GM12873 (cell line): ENCODE data around the gene WDFY2.

Experiments used
- TF ChIP-seq, protein P1 (sequence below): IDR thresholded peaks from 2 replicates; pipeline ENCODE4 v1.5.1; 2012; ENCODE audit warnings: low read depth, mild to moderate bottlenecking, moderate library complexity, low read length, control low read depth; ENCODE audit not compliant: insufficient read depth; ENCODE audit errors: missing control alignments

WDFY2 gene, protein sequence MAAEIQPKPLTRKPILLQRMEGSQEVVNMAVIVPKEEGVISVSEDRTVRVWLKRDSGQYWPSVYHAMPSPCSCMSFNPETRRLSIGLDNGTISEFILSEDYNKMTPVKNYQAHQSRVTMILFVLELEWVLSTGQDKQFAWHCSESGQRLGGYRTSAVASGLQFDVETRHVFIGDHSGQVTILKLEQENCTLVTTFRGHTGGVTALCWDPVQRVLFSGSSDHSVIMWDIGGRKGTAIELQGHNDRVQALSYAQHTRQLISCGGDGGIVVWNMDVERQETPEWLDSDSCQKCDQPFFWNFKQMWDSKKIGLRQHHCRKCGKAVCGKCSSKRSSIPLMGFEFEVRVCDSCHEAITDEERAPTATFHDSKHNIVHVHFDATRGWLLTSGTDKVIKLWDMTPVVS

DNA sequence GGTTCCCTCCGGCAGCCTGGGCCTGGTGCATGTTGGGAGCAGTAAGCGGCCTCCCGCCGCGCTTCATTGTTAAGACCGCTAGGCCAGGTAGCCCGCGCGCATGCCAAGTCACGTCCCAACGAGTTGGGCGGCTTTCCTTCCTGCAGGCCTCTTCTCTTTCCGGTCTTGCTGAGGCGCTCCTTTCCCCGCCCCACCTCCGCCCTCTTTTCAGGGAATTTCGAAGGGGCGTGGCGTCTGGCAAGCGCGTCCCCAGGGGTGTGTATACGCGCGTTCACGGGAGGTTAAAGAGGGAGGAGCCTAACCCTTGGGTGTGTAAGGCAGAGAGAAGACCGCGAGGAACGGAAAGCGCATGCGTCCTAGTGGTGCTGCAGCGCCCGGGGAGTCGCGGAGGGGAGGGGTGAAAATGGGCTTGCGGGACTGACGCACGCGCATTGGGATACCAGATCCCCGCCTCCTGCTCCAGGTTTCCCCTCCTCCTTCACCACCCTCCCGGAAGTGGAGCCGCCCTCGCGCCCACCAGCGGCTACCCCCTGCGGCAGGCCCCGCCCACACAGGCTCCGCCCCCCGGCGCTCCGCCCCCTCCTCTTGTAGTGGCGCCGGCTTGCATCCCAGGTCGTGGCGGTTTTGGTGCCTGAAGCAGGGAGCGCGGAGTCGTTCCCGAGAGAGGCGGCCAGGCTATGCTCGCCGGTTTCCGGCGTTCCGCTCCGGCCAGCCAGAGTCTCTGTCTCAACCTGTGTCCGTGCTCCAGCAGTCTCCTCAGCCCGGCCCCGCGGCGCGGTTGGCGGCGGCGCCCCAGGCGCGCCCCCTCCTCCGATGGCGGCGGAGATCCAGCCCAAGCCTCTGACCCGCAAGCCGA lies at the start of gene WDFY2:
WDFY2 (plus strand) TSS at position 588 of the 856 bp plus-strand sequence; CDS start at position 814, 226 bp downstream.
- TF ChIP-seq, protein P1, sequence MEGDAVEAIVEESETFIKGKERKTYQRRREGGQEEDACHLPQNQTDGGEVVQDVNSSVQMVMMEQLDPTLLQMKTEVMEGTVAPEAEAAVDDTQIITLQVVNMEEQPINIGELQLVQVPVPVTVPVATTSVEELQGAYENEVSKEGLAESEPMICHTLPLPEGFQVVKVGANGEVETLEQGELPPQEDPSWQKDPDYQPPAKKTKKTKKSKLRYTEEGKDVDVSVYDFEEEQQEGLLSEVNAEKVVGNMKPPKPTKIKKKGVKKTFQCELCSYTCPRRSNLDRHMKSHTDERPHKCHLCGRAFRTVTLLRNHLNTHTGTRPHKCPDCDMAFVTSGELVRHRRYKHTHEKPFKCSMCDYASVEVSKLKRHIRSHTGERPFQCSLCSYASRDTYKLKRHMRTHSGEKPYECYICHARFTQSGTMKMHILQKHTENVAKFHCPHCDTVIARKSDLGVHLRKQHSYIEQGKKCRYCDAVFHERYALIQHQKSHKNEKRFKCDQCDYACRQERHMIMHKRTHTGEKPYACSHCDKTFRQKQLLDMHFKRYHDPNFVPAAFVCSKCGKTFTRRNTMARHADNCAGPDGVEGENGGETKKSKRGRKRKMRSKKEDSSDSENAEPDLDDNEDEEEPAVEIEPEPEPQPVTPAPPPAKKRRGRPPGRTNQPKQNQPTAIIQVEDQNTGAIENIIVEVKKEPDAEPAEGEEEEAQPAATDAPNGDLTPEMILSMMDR = no peak

GRCh38 chr13:51538591-51539179 lies 45.6 kb upstream of the WDFY2 start:
- TF ChIP-seq, protein P1 = no peak

DNA sequence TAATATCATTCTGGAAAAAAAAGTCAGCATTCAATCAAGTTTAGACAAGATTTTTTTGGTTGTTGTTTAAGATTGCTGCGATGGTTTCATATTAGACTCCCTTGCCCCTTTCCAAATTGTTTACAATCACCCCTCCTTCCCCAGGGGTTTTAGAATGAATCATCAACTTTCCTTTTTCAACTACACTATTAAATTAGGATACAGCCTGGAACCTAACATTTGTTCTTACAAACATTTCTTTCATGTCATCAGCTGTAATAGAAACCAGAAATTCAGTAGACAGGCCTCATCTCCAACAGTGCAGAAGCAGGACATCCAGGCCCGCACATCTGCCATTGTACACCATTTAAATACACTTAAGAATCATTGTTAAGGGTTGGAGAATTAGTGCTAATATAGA lies 44.4 kb upstream of the WDFY2 start:
- TF ChIP-seq, protein P1 = no peak

- TF ChIP-seq, protein P1 = no peak
Observed at GRCh38 chr13:51541037-51541436, 43.2 kb upstream of the WDFY2 start.

DNA sequence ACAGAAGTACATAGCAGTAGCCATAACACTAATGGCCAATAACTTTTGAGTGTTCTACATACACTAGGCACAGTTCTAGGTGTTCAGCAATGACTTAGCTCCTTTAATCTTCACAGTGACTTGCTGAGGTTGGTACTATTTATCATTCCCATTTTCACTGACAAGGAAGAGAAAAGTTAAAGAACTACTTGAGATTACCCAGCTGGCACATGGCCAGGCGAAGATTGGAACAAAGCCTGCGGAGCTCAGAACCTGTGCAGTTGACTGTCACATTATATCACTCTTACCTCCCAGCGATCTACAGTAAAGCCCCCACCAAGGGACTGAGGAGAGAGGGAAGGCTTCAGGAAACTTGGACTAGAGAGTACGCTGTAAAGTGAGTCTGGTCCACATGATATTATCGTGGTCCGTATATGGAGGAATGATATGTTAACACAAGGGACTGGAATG lies 42.4 kb upstream of the WDFY2 start:
- TF ChIP-seq, protein P1 = no peak

DNA sequence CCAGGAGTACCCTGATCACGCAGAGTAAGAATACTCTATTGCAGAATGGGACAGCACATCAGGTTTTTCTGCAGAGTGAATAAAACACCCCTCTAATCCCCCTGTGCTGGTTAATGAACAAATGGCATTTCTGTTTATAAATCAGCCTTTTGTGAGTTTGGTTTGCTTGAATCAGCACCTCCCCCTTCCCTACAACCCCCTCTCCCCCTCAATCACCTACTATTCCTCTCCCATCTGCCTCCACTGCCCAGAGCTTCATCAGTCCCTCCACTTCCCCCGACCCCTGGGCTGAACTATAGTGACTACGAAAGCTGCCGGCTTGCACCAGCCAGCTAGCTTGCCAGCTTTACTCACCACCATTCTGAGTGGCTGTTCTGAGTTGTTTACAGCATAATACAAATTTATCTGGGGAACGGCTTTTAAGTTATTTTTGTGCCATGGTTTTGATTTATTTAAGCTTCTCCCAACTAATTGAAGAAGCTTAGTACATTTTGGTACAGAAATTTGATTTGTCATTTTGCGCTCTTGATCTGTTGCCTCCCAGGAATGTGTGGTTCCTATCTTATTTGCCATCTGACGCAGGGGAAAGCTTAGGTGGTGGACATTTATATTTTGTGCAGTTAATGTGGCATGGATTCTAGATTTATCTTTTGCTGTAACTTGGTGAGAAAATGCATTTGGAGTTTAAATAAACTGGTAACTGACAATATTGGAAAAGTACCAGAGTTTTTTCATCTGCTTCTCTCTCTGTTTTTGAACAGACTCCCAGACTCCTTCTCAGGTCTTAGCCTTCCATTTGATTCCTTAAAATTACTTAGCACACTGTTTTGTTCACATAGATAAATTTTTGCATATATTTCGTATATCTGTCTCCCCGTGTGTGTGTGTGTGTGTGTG lies 41.7 kb upstream of the WDFY2 start:
- TF ChIP-seq, protein P1 = no peak
